ENCODE measurements around the gene SLC25A6.

GRCh38 chrX:1440506-1440905 lies 48.6 kb upstream of the SLC25A6 start:
- TF ChIP-seq CTCF (IDR thresholded peaks at IDR 0.05; ENCODE audit: poor library complexity, severe bottlenecking) (no peak), POLR2AphosphoS5 (IDR thresholded peaks at IDR 0.05) (no peak)
